ENCODE measurements around the gene GABRG2. TPM values are rescaled to one million over a fixed set of nuclear protein-coding genes. Genes with fewer than 3 reads are reported as not detected.

GABRG2 gene
- polyA plus RNA-seq, 1 experiment: not detected

DNA sequence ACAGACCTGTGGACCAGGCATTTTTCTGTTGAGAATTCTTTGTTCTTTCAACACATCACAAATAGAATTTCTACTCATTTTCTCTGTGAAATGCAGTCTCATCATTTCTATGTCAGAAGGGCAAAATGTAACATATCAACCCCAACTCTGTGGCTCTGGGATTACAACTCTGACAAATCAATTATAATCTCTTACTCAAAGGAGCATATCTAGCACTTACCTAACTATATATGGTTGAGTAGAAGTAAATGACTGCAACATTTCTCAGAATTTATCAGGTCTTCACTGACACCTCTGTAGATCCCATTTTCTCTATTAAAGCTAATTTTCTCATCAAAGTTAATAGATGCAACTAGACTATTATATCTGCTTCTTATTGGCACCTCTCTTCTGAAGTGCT lies 64.8 kb downstream of the GABRG2 start:
- Histone ChIP-seq H3K27me3 (ENCODE audit: control insufficient read depth, insufficient read depth, low read length) (no peaks in the 10 kb centered on the region), H3K9me3 (ENCODE audit: control insufficient read depth, insufficient read depth, low read length) (peaks cover 4% of the 10 kb centered on the region; the same call in 1 of the 2 replicates), H3K4me3 (ENCODE audit: low read depth, low read length) (no peak overlapping the region), H3K27ac (ENCODE audit: low read depth, low read length) (no peak overlapping the region)
- DNase-seq (ENCODE audit: low read depth, low spot score): no peak
- TF ChIP-seq, protein P1, sequence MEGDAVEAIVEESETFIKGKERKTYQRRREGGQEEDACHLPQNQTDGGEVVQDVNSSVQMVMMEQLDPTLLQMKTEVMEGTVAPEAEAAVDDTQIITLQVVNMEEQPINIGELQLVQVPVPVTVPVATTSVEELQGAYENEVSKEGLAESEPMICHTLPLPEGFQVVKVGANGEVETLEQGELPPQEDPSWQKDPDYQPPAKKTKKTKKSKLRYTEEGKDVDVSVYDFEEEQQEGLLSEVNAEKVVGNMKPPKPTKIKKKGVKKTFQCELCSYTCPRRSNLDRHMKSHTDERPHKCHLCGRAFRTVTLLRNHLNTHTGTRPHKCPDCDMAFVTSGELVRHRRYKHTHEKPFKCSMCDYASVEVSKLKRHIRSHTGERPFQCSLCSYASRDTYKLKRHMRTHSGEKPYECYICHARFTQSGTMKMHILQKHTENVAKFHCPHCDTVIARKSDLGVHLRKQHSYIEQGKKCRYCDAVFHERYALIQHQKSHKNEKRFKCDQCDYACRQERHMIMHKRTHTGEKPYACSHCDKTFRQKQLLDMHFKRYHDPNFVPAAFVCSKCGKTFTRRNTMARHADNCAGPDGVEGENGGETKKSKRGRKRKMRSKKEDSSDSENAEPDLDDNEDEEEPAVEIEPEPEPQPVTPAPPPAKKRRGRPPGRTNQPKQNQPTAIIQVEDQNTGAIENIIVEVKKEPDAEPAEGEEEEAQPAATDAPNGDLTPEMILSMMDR (IDR thresholded peaks at IDR 0.05; ENCODE audit: low read depth, low read length): no peak
- ChIA-PET POLR2A (no interaction called here), CTCF (no interaction called here)

- H3K4me3 ChIP-seq (ENCODE audit: low read depth, low read length): no peak overlapping the region
- TF ChIP-seq, protein P1 (IDR thresholded peaks at IDR 0.05; ENCODE audit: low read depth, low read length): no peak
- no peak for DNase-seq (ENCODE audit: low read depth, low spot score)
- CTCF ChIA-PET: no interaction called here
- POLR2A ChIA-PET: no interaction called here
- no peaks in the 10 kb centered on the region for H3K27me3 ChIP-seq (ENCODE audit: control insufficient read depth, insufficient read depth, low read length)
- no peak overlapping the region for H3K27ac ChIP-seq (ENCODE audit: low read depth, low read length)
- peaks cover 8% of the 10 kb centered on the region for H3K9me3 ChIP-seq (ENCODE audit: control insufficient read depth, insufficient read depth, low read length)
Observed at GRCh38 chr5:162139190-162139589, 71.6 kb downstream of the GABRG2 start.

DNA sequence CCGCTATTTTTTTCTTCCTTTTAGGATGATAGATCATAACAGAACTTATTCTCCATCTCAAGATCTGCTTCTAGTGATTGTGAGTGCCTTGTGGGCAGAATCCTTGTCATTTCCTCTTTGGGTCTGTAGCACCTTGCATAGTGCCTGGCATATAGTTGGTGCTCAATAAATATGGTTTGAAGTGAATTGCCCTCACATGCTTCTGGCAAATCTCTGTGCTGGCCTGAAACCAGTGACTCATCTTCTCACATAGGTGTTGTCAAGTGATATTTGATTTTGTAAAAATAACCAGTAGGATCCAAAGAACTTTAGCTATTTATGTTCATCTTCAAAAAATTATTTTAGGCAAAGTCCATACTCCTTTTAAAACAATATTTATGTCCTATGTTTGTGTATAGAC lies 86.7 kb downstream of the GABRG2 start:
- ChIA-PET CTCF (no interaction called here), POLR2A (no interaction called here)
- H3K27ac ChIP-seq (ENCODE audit: low read depth, low read length): no peak overlapping the region
- no peak for DNase-seq (ENCODE audit: low read depth, low spot score)
- no peaks in the 10 kb centered on the region for H3K9me3 ChIP-seq (ENCODE audit: control insufficient read depth, insufficient read depth, low read length)
- TF ChIP-seq, protein P1 (IDR thresholded peaks at IDR 0.05; ENCODE audit: low read depth, low read length): no peak
- no peaks in the 10 kb centered on the region for H3K27me3 ChIP-seq (ENCODE audit: control insufficient read depth, insufficient read depth, low read length)
- no peak overlapping the region for H3K4me3 ChIP-seq (ENCODE audit: low read depth, low read length)

DNA sequence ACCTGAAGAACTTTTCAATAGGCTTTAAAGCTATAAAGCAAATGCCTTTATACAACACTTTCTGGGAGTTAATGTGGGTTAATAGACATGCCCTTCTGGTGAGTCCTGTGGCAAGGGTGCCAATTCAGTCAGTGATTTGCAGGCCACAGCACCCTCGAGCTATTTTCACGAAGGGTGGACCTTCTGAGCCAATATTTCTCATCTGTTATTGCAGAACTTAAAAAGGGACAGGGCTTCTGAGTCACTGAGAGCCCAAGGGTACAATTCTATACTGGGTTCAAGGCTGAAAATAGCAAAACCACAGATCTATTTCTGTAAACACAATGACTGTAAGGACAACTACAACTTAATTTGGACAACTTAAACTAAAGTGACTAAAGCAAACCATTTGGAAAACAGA lies 92.8 kb downstream of the GABRG2 start:
- Histone ChIP-seq H3K9me3 (ENCODE audit: control insufficient read depth, insufficient read depth, low read length) (peaks cover 16% of the 10 kb centered on the region), H3K27ac (ENCODE audit: low read depth, low read length) (no peak overlapping the region), H3K4me3 (ENCODE audit: low read depth, low read length) (no peak overlapping the region), H3K27me3 (ENCODE audit: control insufficient read depth, insufficient read depth, low read length) (no peaks in the 10 kb centered on the region)
- ChIA-PET CTCF (no interaction called here), POLR2A (no interaction called here)
- TF ChIP-seq, protein P1 (IDR thresholded peaks at IDR 0.05; ENCODE audit: low read depth, low read length): no peak
- DNase-seq (ENCODE audit: low read depth, low spot score): no peak

DNA sequence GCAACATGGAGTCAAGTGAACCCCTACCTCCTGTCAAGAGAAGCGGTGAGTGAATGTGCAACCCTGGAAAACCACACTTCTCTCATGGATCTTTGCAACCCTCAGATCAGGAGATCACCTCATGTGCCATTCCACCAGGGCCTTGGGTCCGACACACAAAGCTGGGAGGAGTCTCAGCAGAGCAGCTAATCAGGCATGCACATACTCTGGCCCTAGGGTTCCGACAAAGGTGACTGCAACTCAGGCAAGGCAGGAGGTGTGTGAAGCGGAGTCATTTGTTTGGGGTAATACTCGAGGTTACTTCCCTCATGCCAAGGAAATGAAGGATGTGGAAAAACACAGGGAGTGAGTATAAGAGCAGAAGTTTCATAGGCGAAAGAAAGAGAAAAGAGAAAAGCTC lies 96.1 kb downstream of the GABRG2 start:
- TF ChIP-seq, protein P1 (IDR thresholded peaks at IDR 0.05; ENCODE audit: low read depth, low read length): no peak
- CTCF ChIA-PET: no interaction called here
- POLR2A ChIA-PET: no interaction called here
- Histone ChIP-seq H3K9me3 (ENCODE audit: control insufficient read depth, insufficient read depth, low read length) (peaks cover 19% of the 10 kb centered on the region), H3K27ac (ENCODE audit: low read depth, low read length) (no peak overlapping the region), H3K27me3 (ENCODE audit: control insufficient read depth, insufficient read depth, low read length) (no peaks in the 10 kb centered on the region), H3K4me3 (ENCODE audit: low read depth, low read length) (no peak overlapping the region)
- DNase-seq (ENCODE audit: low read depth, low spot score): no peak
